ENCODE data around the gene ROBO3. TPM values are rescaled to one million over a fixed set of nuclear protein-coding genes. Genes with fewer than 3 reads are reported as not detected.

ROBO3 gene
- total RNA-seq, 3 donors from 2014 or later = 4.0 to 10.3 (median 8.5) TPM

DNA sequence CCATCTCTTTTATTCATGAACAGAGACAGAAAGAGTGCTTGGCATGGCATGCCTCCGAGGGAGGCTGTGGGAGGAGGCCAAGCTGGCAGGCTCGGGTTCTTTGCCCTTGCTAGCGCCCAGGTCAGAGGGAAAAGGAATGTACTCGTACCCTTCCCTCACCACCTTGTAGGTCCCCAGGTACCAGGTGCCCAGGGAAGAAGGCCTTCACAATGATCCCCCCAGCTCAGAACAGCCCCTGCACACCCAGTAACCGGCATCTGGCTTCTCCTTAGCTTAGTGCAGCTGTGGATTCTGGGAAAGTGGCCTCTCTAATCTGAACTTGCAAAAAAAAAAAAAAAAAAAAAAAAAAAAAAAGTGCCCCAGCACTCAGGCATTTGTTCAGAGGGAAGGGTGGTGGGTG, 55.1 kb downstream of the ROBO3 start:
- DNase-seq = no peak
- intact Hi-C loops (cut with DNase I, micrococcal nuclease) = no loop called here
- TF ChIP-seq, protein P1, sequence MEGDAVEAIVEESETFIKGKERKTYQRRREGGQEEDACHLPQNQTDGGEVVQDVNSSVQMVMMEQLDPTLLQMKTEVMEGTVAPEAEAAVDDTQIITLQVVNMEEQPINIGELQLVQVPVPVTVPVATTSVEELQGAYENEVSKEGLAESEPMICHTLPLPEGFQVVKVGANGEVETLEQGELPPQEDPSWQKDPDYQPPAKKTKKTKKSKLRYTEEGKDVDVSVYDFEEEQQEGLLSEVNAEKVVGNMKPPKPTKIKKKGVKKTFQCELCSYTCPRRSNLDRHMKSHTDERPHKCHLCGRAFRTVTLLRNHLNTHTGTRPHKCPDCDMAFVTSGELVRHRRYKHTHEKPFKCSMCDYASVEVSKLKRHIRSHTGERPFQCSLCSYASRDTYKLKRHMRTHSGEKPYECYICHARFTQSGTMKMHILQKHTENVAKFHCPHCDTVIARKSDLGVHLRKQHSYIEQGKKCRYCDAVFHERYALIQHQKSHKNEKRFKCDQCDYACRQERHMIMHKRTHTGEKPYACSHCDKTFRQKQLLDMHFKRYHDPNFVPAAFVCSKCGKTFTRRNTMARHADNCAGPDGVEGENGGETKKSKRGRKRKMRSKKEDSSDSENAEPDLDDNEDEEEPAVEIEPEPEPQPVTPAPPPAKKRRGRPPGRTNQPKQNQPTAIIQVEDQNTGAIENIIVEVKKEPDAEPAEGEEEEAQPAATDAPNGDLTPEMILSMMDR (IDR thresholded peaks at IDR 0.05) = no peak
- H3K4me1 ChIP-seq (ENCODE audit: low read depth) = no peaks in the 10 kb centered on the region
- ATAC-seq = no peak
- H3K36me3 ChIP-seq (ENCODE audit: low read depth) = no peaks in the 10 kb centered on the region
- H3K4me3 ChIP-seq = no peak overlapping the region
- H3K9me3 ChIP-seq = no peaks in the 10 kb centered on the region

DNA sequence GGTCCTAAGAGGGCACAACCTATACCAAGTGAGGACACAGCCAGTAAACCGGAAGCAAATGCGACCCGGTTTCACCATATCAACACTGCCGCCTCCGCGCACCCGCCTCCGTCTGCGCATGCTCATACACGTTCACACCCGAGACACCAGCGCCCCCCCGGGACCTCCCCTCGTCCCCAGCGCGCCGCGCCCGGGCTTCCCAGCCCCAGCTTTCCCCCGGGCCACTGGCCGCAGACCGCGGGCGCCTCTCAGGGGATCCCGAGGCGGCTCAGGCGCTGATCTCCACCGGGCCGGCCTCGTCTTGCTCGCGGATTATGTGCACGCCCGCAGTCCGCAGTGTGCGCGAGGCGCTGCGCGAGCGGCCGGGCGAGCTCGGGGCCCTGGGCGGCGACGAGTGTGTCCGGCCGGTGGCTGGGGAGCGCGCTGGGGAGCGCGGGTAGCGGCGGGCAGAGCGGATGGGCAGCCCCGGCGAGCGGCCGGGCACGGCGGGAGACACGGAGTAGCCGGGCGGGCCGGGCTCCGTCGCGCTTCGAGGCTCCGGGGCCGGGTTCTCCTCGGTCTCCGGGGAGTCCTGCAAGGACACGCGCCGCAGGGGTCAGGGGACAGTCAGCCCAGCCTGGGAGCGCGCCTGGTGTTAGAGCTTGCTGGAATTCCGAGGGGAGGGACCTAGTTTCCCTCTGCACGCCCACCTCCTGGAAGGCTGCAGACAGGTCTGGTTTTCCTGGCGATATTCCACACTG, 55.8 kb downstream of the ROBO3 start:
- no peaks in the 10 kb centered on the region for H3K4me1 ChIP-seq (ENCODE audit: low read depth)
- H3K36me3 ChIP-seq (ENCODE audit: low read depth) = no peaks in the 10 kb centered on the region
- peak; percentile 54 for ATAC-seq
- TF ChIP-seq, protein P1 (IDR thresholded peaks at IDR 0.05) = no peak
- intact Hi-C loops (cut with DNase I, micrococcal nuclease) = no loop called here
- DNase-seq = peak; percentile 47 to 66 (median 59)
- H3K9me3 ChIP-seq = no peaks in the 10 kb centered on the region
- H3K4me3 ChIP-seq = no peak overlapping the region

DNA sequence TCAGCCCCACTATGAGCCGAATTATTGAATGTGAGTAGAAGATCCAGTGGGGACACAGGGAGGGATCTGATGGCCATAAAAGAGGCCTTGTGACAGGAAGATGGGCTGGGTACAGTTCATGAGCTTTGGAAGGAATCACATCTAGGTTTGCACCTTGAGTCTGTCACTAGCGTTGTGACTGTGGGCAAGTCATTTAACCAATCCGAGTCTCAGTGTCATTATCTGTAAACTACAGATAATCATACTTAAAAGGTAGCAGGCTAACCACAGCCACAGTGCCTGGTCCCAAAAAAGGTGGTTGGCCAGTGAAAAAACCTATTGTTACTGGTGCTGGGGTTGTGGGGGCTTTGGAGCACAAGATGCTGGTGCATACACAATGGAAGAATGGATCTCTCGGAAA, 57.6 kb downstream of the ROBO3 start:
- DNase-seq = no peak
- no peaks in the 10 kb centered on the region for H3K9me3 ChIP-seq
- no peaks in the 10 kb centered on the region for H3K4me1 ChIP-seq (ENCODE audit: low read depth)
- no peak for ATAC-seq
- H3K4me3 ChIP-seq = no peak overlapping the region
- H3K36me3 ChIP-seq (ENCODE audit: low read depth) = no peaks in the 10 kb centered on the region
- TF ChIP-seq, protein P1 (IDR thresholded peaks at IDR 0.05) = no peak
- intact Hi-C loops (cut with DNase I, micrococcal nuclease) = no loop called here

DNA sequence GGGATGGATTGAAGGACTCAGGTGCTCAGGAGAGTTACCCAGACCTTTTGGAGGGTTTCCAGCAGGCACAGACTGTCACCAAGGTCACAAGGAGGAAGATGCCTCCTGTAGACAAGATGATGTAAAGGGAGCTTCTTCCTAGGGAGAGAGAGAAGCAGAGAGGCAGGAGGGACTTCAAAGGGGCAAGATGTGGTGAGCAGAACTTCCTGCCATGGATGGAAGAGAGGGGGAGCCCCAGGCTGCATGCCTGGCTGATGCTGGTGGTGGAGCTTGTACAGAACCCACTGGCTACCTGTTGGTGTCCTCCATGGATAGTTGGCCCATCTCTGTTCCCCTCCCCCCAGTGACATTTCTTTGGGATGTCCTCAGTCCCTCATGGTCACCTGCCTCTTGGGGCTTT, 58.1 kb downstream of the ROBO3 start:
- Histone ChIP-seq H3K4me3 (no peak overlapping the region), H3K9me3 (no peaks in the 10 kb centered on the region), H3K4me1 (ENCODE audit: low read depth) (no peaks in the 10 kb centered on the region), H3K36me3 (ENCODE audit: low read depth) (no peaks in the 10 kb centered on the region)
- intact Hi-C loops (cut with DNase I, micrococcal nuclease) = no loop called here
- no peak for ATAC-seq
- TF ChIP-seq, protein P1 (IDR thresholded peaks at IDR 0.05) = no peak
- DNase-seq = no peak

DNA sequence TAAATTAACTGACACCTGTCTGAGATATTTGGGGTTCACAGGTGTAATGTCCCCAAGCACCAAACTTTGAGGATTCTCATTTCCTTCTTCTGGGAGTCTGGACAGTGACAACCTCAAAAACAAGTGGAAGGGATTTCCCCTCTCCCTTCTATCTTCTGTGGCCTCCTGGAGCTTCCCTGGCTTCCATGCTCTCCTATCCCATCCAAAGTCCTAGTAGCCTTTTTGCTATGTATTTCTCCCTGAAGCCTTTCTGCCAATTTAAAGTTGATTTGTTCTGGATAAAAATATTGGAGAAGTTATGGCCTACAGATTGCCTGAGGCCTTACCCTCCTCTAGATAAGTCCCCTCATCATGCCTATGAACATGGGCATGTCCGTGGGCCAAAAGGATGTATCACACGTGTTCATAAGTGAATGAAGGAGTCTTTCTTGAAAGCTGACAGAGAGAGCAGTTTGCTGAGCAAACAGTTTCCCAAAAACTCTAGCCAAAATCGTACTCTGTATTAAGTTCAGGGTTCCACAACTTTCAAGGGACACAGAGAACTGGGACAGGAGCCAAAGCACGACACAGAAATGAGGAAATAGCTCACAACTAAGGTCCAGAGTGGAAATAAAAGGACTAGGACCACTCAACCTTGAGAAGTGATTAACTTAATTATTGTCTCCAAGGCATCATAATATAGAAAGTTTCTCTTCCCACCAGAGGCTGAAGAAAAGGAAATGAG, 63.9 kb downstream of the ROBO3 start:
- Histone ChIP-seq H3K9me3 (no peaks in the 10 kb centered on the region), H3K4me3 (no peak overlapping the region), H3K36me3 (ENCODE audit: low read depth) (no peaks in the 10 kb centered on the region), H3K4me1 (ENCODE audit: low read depth) (no peaks in the 10 kb centered on the region)
- ATAC-seq (no peak), DNase-seq (no peak)
- TF ChIP-seq, protein P1 (IDR thresholded peaks at IDR 0.05) = no peak
- intact Hi-C loops (cut with DNase I, micrococcal nuclease) = no loop called here

Measured in mucosa of descending colon (tissue), 3 donors.